HepG2 (cell line): ENCODE data around the gene TRNP1. TPM values are rescaled to one million over a fixed set of nuclear protein-coding genes. Genes with fewer than 3 reads are reported as not detected.

Experiments used
- EP300 ChIP-seq, 3 experiments: sonication (generic) in 1 of 3; formaldehyde crosslinking in 1 of 3; IDR thresholded peaks; 2 replicates each; pipeline versions ENCODE4 v1.5.1 to v1.6.1; 2011 to 2020; ENCODE audit warnings: low read depth in 2 of 3, low read length in 2 of 3, borderline replicate concordance in 1 of 3, improper control_type of control experiment in 1 of 3, mild to moderate bottlenecking in 1 of 3, missing genetic modification reagents in 1 of 3, moderate library complexity in 1 of 3
- HOXD1 ChIP-seq: sonication (generic); formaldehyde crosslinking; IDR thresholded peaks from 2 replicates; pipeline ENCODE4 v1.5.0; 2020; ENCODE audit warnings: missing genetic modification reagents
- NFE2L2 ChIP-seq: fragments of 150-350 bp; IDR thresholded peaks from 2 replicates; pipeline ENCODE4 v1.6.1; 2014; ENCODE audit warnings: low read length
- SMAD9 ChIP-seq: sonication (generic); formaldehyde crosslinking; IDR thresholded peaks from 2 replicates; pipeline ENCODE4 v1.5.1; 2020; ENCODE audit warnings: mild to moderate bottlenecking, missing genetic modification reagents
- SPEN ChIP-seq: sonication (generic); formaldehyde crosslinking; IDR thresholded peaks from 2 replicates; pipeline ENCODE4 v1.5.1; 2020; ENCODE audit warnings: low read depth, mild to moderate bottlenecking, missing genetic modification reagents
- TBX3 ChIP-seq: fragments of 450-650 bp; IDR thresholded peaks from 2 replicates; pipeline ENCODE4 v1.6.1; 2017; ENCODE audit warnings: antibody characterized with exemption, mild to moderate bottlenecking, inconsistent platforms, borderline replicate concordance
- THRA ChIP-seq: sonication (generic); formaldehyde crosslinking; IDR thresholded peaks from 2 replicates; pipeline ENCODE4 v1.4.0; 2020; ENCODE audit warnings: missing genetic modification reagents, borderline replicate concordance
- UBTF ChIP-seq: sonication (generic); formaldehyde crosslinking; IDR thresholded peaks from 2 replicates; pipeline ENCODE4 v1.4.0; 2020; ENCODE audit warnings: mild to moderate bottlenecking, missing genetic modification reagents
- ZBTB25 ChIP-seq: IDR thresholded peaks from 2 replicates; pipeline ENCODE4 v1.6.1; 2018; ENCODE audit warnings: missing genetic modification reagents
- ZBTB38 ChIP-seq: sonication (generic); formaldehyde crosslinking; IDR thresholded peaks from 2 replicates; pipeline ENCODE4 v1.5.1; 2020; ENCODE audit warnings: mild to moderate bottlenecking, missing genetic modification reagents
- ZFP36 ChIP-seq: fragments of 150-350 bp; IDR thresholded peaks from 2 replicates; pipeline ENCODE4 v1.6.1; 2018; ENCODE audit warnings: borderline replicate concordance, low read length, low read depth; ENCODE audit not compliant: partially characterized antibody
- ZNF44 ChIP-seq: sonication (generic); formaldehyde crosslinking; IDR thresholded peaks from 2 replicates; pipeline ENCODE4 v1.5.1; 2020; ENCODE audit warnings: mild to moderate bottlenecking, missing genetic modification reagents
- ZNF577 ChIP-seq: sonication (generic); formaldehyde crosslinking; IDR thresholded peaks from 2 replicates; pipeline ENCODE4 v1.4.0; 2020; ENCODE audit warnings: mild to moderate bottlenecking, low read depth, missing genetic modification reagents, borderline replicate concordance
- ZNF607 ChIP-seq: sonication (generic); formaldehyde crosslinking; IDR thresholded peaks from 2 replicates; pipeline ENCODE4 v1.5.1; 2020; ENCODE audit warnings: missing genetic modification reagents, mild to moderate bottlenecking, borderline replicate concordance
- ZNF740 ChIP-seq: sonication (generic); formaldehyde crosslinking; IDR thresholded peaks from 2 replicates; pipeline ENCODE4 v1.4.0; 2020; ENCODE audit warnings: missing genetic modification reagents
- ZNF816 ChIP-seq: sonication (generic); formaldehyde crosslinking; IDR thresholded peaks from 2 replicates; pipeline ENCODE4 v1.8.0; 2022; ENCODE audit warnings: missing genetic modification reagents, mild to moderate bottlenecking, borderline replicate concordance
- polyA plus RNA-seq, 8 experiments: library from polyadenylated mRNA; depleted of rRNA in 3 of 8; stranded (reverse) in 7 of 8; unstranded in 1 of 8; fragments of >200 nt; fragmentation: Illumina TruSeq in 4 of 8; extraction: Trizol in 4 of 8; gene quantifications; 2 replicates each; pipeline versions ENCODE4 v1.2.1 to v1.2.3, GENCODE V29; 2011 to 2016; ENCODE audit warnings: low read depth in 4 of 8, missing spikeins in 1 of 8, mixed read lengths in 1 of 8; ENCODE audit not compliant: insufficient read depth in 1 of 8
- total RNA-seq, 5 experiments: library from RNA; depleted of rRNA; stranded (reverse); fragments of >200 nt; fragmentation: Illumina TruSeq; extraction: Trizol; gene quantifications; 2 replicates each; pipeline ENCODE4 v1.2.3, GENCODE V29; 2016; ENCODE audit warnings: low read depth in 1 of 5

Gene TRNP1
- total and polyA plus RNA-seq, 2 of the 13 experiments (the other 11 are each of a cell fraction or from before 2014, with no cell fraction given), result 42.0 to 158 TPM

GRCh38 chr1:26991310-26992116, 2.0 kb upstream of the TRNP1 start (continued):
- TF ChIP-seq EP300 (IDR thresholded peaks at IDR 0.05; ENCODE audit: low read depth in 2 of 2, low read length in 2 of 2) (peak in 1 of 2 experiments; percentile 71; a peak in 2 of 4 replicates), EP300 (CRISPR knock-in tag; IDR thresholded peaks at IDR 0.05; ENCODE audit: borderline replicate concordance) (peak; percentile 67), ZNF816 (CRISPR knock-in tag) (no peak), UBTF (CRISPR knock-in tag) (peak; percentile 41), SPEN (CRISPR knock-in tag) (peak; percentile 60; the same call in 1 of the 2 replicates), ZNF607 (CRISPR knock-in tag) (peak; percentile 50; the same call in 1 of the 2 replicates), NFE2L2 (peak; percentile 45; the same call in 1 of the 2 replicates), ZNF740 (CRISPR knock-in tag) (peak; percentile 31; the same call in 1 of the 2 replicates), ZFP36 (no peak), ZNF44 (CRISPR knock-in tag) (0 out of 2 replicates have a peak, but pooled peaks have one; percentile 20), THRA (CRISPR knock-in tag) (peak; percentile 64; the same call in 1 of the 2 replicates), ZBTB25 (CRISPR knock-in tag) (no peak), SMAD9 (CRISPR knock-in tag) (no peak), TBX3 (0 out of 2 replicates have a peak, but pooled peaks have one; percentile 23), HOXD1 (peak; percentile 33; the same call in 1 of the 2 replicates), ZBTB38 (peak; percentile 75), ZNF577 (no peak)
